ENCODE results near the gene RGS7BP.

Gene RGS7BP

DNA sequence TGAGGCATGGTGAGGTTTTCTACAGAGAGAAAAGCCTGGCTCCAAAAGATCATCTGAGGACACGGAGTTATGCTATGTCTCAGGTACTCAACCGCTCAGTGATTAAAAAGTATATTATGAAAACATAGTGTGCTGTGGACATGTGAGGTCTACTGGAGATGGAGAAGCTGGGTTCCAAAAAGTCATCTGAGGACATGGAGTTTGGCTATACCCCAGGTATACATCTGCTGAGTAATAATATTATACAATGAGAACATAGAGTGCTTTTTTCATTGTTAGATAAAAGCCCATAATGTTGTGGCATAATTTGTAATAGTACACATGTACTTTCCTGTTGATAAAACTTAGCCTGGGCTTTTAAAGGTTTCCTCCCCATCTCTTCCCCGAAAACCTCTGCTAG lies 113.8 kb downstream of the RGS7BP start:
- TF ChIP-seq, protein P1, sequence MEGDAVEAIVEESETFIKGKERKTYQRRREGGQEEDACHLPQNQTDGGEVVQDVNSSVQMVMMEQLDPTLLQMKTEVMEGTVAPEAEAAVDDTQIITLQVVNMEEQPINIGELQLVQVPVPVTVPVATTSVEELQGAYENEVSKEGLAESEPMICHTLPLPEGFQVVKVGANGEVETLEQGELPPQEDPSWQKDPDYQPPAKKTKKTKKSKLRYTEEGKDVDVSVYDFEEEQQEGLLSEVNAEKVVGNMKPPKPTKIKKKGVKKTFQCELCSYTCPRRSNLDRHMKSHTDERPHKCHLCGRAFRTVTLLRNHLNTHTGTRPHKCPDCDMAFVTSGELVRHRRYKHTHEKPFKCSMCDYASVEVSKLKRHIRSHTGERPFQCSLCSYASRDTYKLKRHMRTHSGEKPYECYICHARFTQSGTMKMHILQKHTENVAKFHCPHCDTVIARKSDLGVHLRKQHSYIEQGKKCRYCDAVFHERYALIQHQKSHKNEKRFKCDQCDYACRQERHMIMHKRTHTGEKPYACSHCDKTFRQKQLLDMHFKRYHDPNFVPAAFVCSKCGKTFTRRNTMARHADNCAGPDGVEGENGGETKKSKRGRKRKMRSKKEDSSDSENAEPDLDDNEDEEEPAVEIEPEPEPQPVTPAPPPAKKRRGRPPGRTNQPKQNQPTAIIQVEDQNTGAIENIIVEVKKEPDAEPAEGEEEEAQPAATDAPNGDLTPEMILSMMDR (IDR thresholded peaks at IDR 0.05; ENCODE audit: low read depth, low read length) = no peak
- H3K4me3 ChIP-seq (replicated peaks in 1 of 2; ENCODE audit: low read depth in 2 of 2, low read length in 2 of 2) = no peak overlapping the region
- DNase-seq (ENCODE audit: low read depth in 2 of 2) = peak; percentile 11 to 78

DNA sequence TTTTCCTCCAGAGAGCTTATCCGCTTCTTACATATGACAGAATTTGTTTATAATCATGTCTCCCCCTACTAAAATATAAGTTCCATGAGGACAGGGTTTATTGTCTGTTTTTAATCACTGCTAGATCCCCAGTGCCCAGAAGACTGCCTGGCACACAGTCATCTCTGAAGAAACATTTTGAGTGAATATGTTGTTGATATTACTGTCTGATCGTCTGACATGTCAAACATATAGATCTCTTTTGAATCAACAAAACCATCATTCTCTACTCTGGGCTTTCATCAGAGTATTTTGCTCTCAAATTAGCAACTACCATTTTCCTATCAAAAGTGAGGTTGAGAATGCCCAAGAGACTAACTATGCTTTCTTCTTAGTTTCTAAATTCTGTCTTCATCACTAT lies 117.2 kb downstream of the RGS7BP start:
- DNase-seq (ENCODE audit: low read depth in 2 of 2) = no peak
- TF ChIP-seq, protein P1 (IDR thresholded peaks at IDR 0.05; ENCODE audit: low read depth, low read length) = no peak

DNA sequence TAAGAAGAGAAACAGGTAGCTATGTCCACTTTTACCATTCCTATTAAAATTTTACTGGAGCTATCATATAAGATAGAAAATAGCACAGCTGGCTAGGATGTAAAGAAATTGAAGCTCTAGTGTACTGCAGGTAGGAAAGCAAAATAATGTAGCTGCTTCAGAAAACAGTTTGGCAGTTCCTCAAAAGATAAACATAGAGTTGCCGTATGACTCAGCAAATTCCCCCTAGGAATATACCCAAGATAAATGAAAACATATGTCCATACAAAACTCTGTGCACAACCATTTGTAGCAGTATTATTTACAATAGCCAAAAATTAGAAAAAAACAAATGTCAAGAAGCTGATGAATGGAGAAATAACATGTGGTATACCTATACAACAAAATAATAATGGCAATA lies 119.9 kb downstream of the RGS7BP start:
- no peak overlapping the region for H3K4me3 ChIP-seq (replicated peaks in 1 of 2; ENCODE audit: low read depth in 2 of 2, low read length in 2 of 2)
- TF ChIP-seq, protein P1 (IDR thresholded peaks at IDR 0.05; ENCODE audit: low read depth, low read length) = no peak
- DNase-seq (ENCODE audit: low read depth in 2 of 2) = peak; percentile 65 to 66

More for the DNA sequence above, 117.2 kb downstream of the RGS7BP start:
- no peak overlapping the region for H3K4me3 ChIP-seq (replicated peaks in 1 of 2; ENCODE audit: low read depth in 2 of 2, low read length in 2 of 2)

DNA sequence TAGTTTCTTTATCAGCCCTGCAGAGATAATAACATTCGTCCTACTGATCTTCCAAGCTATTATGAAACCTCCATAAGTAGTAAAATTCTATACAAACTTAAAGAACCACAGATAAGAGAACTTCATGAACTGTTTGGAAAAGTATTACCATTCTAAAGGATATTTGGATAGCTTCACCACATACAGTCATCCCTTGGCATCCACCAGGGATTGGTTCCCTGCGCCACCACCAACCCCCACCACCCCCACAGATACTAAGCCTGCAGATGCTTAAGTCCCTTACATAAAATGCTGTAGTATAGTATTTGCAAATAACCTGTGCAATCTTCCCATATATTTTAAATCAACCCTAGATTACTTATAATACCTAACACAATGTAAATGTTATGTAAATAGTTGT lies 123.1 kb downstream of the RGS7BP start:
- DNase-seq (ENCODE audit: low read depth in 2 of 2) = no peak
- no peak overlapping the region for H3K4me3 ChIP-seq (replicated peaks in 1 of 2; ENCODE audit: low read depth in 2 of 2, low read length in 2 of 2)
- TF ChIP-seq, protein P1 (IDR thresholded peaks at IDR 0.05; ENCODE audit: low read depth, low read length) = no peak

DNA sequence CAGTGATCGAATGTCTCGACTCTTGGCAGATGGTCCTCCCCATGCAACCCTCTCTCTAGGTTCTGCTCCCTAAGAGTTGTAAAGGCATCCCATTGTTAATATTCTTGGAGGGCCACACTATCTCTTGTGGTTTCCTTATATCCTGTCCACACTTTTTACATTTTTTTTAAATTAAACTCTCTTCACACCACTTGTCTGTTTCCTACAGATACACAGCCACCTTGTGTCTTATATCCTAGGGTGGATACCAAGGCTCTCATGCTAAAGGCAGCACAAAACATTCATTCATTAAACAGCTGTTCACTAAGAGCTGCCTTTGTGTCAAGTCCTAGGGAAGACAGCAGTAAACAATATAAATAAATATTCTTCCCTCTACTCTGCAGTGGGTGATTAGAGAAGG lies 124.0 kb downstream of the RGS7BP start:
- DNase-seq (ENCODE audit: low read depth in 2 of 2) = no peak
- no peak overlapping the region for H3K4me3 ChIP-seq (replicated peaks in 1 of 2; ENCODE audit: low read depth in 2 of 2, low read length in 2 of 2)
- TF ChIP-seq, protein P1 (IDR thresholded peaks at IDR 0.05; ENCODE audit: low read depth, low read length) = no peak

DNA sequence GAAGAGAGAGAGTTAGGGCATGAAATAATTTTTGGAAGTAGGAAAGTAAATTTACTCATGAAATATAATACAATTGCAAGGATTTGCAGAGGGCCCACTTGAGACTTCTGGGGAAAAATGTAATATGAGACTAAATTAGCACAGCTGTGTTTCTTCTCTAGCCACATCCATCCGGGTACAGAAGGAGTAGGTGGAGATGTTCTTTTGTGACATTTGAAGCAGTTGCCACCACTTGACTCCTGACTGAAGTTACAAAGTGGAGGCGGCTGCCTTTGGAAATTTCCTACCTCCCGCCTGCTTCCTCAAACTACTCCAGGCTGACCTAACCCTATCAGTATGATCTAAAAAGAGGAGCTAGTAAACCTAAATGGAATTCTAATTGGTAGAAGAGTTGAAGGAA lies 126.4 kb downstream of the RGS7BP start:
- TF ChIP-seq, protein P1 (IDR thresholded peaks at IDR 0.05; ENCODE audit: low read depth, low read length) = no peak

DNA sequence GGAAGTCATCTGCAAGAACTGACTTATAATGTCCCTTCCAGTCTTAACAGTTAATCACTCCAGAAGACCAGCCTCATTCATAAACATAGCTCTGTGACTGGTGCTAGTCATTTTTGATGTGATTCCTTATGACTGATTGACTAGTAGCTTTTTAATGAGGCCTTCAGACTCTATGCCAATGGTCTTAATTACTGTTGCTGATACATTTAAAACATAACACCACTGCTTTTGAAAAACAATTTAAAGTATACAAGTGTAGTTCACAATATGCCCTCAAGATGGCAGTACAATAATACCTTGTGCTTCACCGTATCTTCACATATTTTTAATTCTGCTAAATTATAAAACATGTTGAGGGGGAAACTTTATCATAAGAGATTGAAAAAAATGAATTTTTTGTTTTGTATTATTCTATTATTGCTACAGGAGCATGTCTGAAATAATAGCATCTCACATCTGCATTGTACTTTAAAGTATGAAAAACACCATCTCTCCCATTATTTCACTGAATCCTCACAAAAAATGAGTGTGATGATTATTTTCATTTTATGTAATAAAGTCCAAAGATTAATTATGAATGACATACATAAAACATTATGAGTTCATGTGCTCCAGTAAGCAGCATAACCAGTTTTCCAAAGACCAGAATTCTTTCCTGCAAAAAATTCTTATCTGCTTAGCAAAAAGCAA lies 129.3 kb downstream of the RGS7BP start:
- peak; percentile 60 to 65 for DNase-seq (ENCODE audit: low read depth in 2 of 2)
- TF ChIP-seq, protein P1 (IDR thresholded peaks at IDR 0.05; ENCODE audit: low read depth, low read length) = peak; percentile 58
- H3K4me3 ChIP-seq (replicated peaks in 1 of 2; ENCODE audit: low read depth in 2 of 2, low read length in 2 of 2) = no peak overlapping the region

More for the DNA sequence above, 126.4 kb downstream of the RGS7BP start:
- DNase-seq (ENCODE audit: low read depth in 2 of 2) = peak in 1 of 2 donors; percentile 19
- H3K4me3 ChIP-seq (replicated peaks in 1 of 2; ENCODE audit: low read depth in 2 of 2, low read length in 2 of 2) = no peak overlapping the region

All from cardiac fibroblast (primary cell).